Natural killer cell (primary cell): ENCODE results near the gene TBL1X. TPM values are rescaled to one million over a fixed set of nuclear protein-coding genes. Genes with fewer than 3 reads are reported as not detected.

Experiments
- ATAC-seq, 3 donors: fragments of 150-1000 bp in 2 of 3; fragments of 200-7000 bp in 1 of 3; cut with Tn5 transposase; 1 replicate in 1 of 3; 2 replicates in 2 of 3; pipeline ENCODE4 v1.10.0; 2021; ENCODE audit warnings: mild to moderate bottlenecking in 2 of 3, moderate library complexity in 2 of 3
- DNase-seq, 2 donors: peaks; one replicate each; pipeline versions ENCODE4 v3.0.0 to v3.0.0-alpha.2; 2013 to 2021; ENCODE audit warnings: mixed read lengths in 1 of 2
- H3K27ac ChIP-seq: one replicate; pipeline ENCODE4 v1.5.1; 2013; ENCODE audit warnings: mild to moderate bottlenecking, low read length
- H3K27me3 ChIP-seq: one replicate; pipeline ENCODE4 v1.6.1; 2013; ENCODE audit warnings: low read length; ENCODE audit not compliant: control insufficient read depth, insufficient read depth
- H3K36me3 ChIP-seq: one replicate; pipeline ENCODE4 v1.6.1; 2013; ENCODE audit warnings: low read length; ENCODE audit not compliant: control insufficient read depth, insufficient read depth
- H3K4me1 ChIP-seq: one replicate; pipeline ENCODE4 v1.6.1; 2013; ENCODE audit warnings: low read length; ENCODE audit not compliant: control insufficient read depth, insufficient read depth
- H3K4me3 ChIP-seq: one replicate; pipeline ENCODE4 v1.5.1; 2013; ENCODE audit warnings: low read length
- H3K9me3 ChIP-seq: one replicate; pipeline ENCODE4 v1.6.1; 2013; ENCODE audit warnings: low read length; ENCODE audit not compliant: control insufficient read depth, insufficient read depth
- H3K27ac Mint-ChIP-seq, 2 donors: one replicate each; pipeline ENCODE4 v1.8.0; 2022; ENCODE audit warnings: mild to moderate bottlenecking in 2 of 2, mixed read lengths in 2 of 2, moderate library complexity in 1 of 2
- H3K27me3 Mint-ChIP-seq, 2 donors: one replicate each; pipeline ENCODE4 v1.8.0; 2022; ENCODE audit warnings: low read depth in 2 of 2, mixed read lengths in 2 of 2
- H3K36me3 Mint-ChIP-seq: one replicate; pipeline ENCODE4 v1.8.0; 2022; ENCODE audit warnings: mixed read lengths
- H3K4me1 Mint-ChIP-seq, 2 donors: one replicate each; pipeline ENCODE4 v1.8.0; 2022; ENCODE audit warnings: mixed read lengths in 2 of 2
- H3K4me3 Mint-ChIP-seq: one replicate; pipeline ENCODE4 v1.8.0; 2022; ENCODE audit warnings: mild to moderate bottlenecking, moderate library complexity, mixed read lengths
- H3K9me3 Mint-ChIP-seq, 2 donors: one replicate each; pipeline ENCODE4 v1.8.0; 2022; ENCODE audit warnings: mixed read lengths in 2 of 2
- CTCF ChIP-seq: fragments of 200-600 bp; IDR thresholded peaks from one replicate; pipeline ENCODE4 v1.8.0; 2022; ENCODE audit warnings: antibody characterized with exemption
- WGBS: methylation state at CpG from one replicate; pipeline ENCODE4 v1.1.7; 2013; ENCODE audit warnings: missing lambda C conversion rate; ENCODE audit not compliant: insufficient coverage; 5-methylcytosine and 5-hydroxymethylcytosine counted together
- intact Hi-C: fragments of 100-400 bp; cut with micrococcal nuclease; formaldehyde crosslinking; loops from one replicate; pipeline ENCODE4 v1.14.2; 2022
- total RNA-seq, 4 donors: library from RNA; stranded (reverse); fragments of 120-200 nt in 1 of 4; gene quantifications; one replicate each; pipeline versions ENCODE4 v1.2.3 to v1.2.4, GENCODE V29; 2013 to 2022

TBL1X gene
- 10 to 100 TPM; 21.9 to 43.8 (median 32.7) TPM for total RNA-seq
- 18.7 TPM for total RNA-seq (2013)

GRCh38 chrX:9464435-9465371, at the start of gene TBL1X:
TSS of gene TBL1X (plus strand) at chrX:9465058. CDS start at chrX:9653587, 188,529 bp downstream.
- Histone ChIP-seq H3K9me3 (no peaks in the 10 kb centered on the region), H3K27ac (peak within 1 kb of the TSS; percentile 71), H3K27me3 (no peaks in the 10 kb centered on the region), H3K36me3 (no peaks in the 10 kb centered on the region), H3K4me3 (peak within 1 kb of the TSS; percentile 73), H3K4me1 (peaks cover 41% of the 10 kb centered on the region)
- WGBS: 1% methylated on average over 93 of the region's 99 CpGs
- peak within 1 kb of the TSS; percentile 88 for H3K4me3 Mint-ChIP-seq
- peak; percentile 40 to 63 for DNase-seq
- ATAC-seq: peak; percentile 32 to 57 (median 37)
- H3K27ac Mint-ChIP-seq: peak within 1 kb of the TSS; percentile 94
- peaks cover 34 to 40% of the 10 kb centered on the region in 2 donors for H3K4me1 Mint-ChIP-seq
- intact Hi-C loops: loop anchor here (1.0 to 5.0 kb wide), 2 partner anchors 8 to 178 kb away; no protein-coding TSS in a partner anchor
- no peaks in the 10 kb centered on the region for H3K36me3 Mint-ChIP-seq
- H3K27me3 Mint-ChIP-seq: peaks cover 0 to 8% of the 10 kb centered on the region in 2 donors
- no peaks in the 10 kb centered on the region for H3K9me3 Mint-ChIP-seq
- TF ChIP-seq CTCF: no peak

DNA sequence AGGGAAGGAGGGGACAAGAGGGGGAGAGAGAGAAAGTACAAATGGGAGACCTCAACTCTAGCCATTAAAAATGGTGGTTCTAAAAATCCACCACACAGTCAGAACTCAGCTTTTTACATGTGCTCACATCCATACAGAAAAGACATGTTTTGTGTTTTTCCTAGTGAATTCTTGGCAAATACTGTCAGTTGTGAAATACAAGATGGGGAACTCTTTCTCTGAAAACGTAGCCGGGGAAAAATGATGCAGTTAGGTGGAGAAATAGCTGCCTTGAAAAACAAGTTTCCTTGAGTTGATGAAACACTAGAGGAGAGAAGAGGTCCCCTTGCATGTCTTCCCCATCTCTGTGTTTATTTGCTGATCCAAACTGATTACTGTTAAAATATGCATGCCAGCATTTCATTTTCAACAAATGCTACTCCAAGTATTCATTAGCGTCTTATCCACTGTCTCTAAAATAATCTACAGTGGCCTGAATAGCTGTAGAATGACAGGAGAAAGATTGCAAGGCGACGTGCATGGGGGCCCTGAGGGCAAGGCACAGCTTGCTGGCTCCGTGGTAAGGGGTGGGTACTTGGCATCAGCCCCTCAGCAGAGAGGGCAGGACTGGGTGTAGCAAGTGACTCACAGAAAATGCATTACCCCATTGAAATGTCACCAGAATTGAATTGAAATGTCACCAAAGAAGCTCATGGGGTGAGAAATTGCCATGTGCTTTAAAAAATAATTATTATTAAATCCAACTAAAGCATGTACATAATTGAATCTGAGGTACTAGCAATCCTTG, 48.1 kb upstream of the TBL1X start:
- Histone ChIP-seq H3K27ac (no peak overlapping the region), H3K4me3 (no peak overlapping the region), H3K4me1 (no peaks in the 10 kb centered on the region), H3K36me3 (no peaks in the 10 kb centered on the region), H3K9me3 (no peaks in the 10 kb centered on the region), H3K27me3 (no peaks in the 10 kb centered on the region)
- Mint-ChIP-seq H3K36me3 (no peaks in the 10 kb centered on the region), H3K9me3 (no peaks in the 10 kb centered on the region), H3K27me3 (no peaks in the 10 kb centered on the region), H3K4me3 (no peak overlapping the region), H3K27ac (no peak overlapping the region), H3K4me1 (peaks cover 0 to 9% of the 10 kb centered on the region in 2 donors)
- TF ChIP-seq CTCF: no peak
- DNase-seq: no peak
- intact Hi-C loops: no loop called here
- WGBS: 87% methylated on average over 5 of the region's 6 CpGs
- no peak for ATAC-seq

DNA sequence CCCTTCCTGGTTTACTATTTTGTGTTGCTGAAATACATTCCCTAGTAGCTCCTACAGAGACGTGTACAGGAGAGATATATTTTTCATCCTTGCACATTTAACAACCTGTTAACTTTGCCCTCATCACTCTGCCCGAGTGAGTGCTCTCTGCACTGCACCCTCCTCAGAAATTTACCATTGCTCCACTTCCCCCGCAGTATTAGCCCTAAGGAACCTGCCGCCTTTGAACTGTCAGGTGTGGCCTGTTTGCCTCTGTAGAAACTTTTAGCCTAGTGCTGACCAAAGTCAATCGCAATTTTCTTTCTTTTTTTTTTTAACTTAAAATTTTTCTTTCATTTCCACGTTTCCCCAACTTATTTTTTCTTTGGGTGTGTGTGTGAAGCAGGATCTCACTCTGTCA, 46.6 kb upstream of the TBL1X start:
- no peak for ATAC-seq
- Histone ChIP-seq H3K36me3 (no peaks in the 10 kb centered on the region), H3K9me3 (no peaks in the 10 kb centered on the region), H3K27me3 (no peaks in the 10 kb centered on the region), H3K27ac (no peak overlapping the region), H3K4me3 (no peak overlapping the region), H3K4me1 (no peaks in the 10 kb centered on the region)
- H3K27ac Mint-ChIP-seq: no peak overlapping the region
- H3K4me1 Mint-ChIP-seq: peaks cover 0 to 9% of the 10 kb centered on the region in 2 donors
- TF ChIP-seq CTCF: no peak
- intact Hi-C loops: no loop called here
- no peaks in the 10 kb centered on the region for H3K27me3 Mint-ChIP-seq
- no peaks in the 10 kb centered on the region for H3K9me3 Mint-ChIP-seq
- H3K4me3 Mint-ChIP-seq: no peak overlapping the region
- no peaks in the 10 kb centered on the region for H3K36me3 Mint-ChIP-seq
- WGBS: 85% methylated on average over 3 of the region's 6 CpGs
- no peak for DNase-seq
